Measurements from ENCODE around the gene RAET1G.

The RAET1G gene

DNA sequence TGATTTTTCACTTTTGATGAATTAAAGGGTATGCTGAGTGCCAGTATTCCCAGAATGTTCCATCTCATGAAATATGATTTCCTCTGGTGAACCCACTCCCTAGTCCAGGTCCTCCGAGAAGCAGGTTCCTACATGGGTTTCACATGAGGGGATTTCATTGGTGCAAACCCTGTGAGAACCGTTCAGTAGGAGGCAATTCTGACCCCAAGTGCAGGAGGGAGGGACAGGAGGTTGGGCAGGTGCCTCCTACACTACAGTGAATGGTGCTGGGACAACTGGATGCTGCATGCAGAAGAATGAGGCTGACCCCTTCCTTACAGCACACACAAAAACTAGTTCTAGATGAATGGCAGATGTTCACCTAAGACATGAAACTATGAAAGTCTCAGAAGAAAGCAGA, 13.8 kb upstream of the RAET1G start:
- no peak for DNase-seq (ENCODE audit: insufficient read length, low spot score)
- TF ChIP-seq, protein P1, sequence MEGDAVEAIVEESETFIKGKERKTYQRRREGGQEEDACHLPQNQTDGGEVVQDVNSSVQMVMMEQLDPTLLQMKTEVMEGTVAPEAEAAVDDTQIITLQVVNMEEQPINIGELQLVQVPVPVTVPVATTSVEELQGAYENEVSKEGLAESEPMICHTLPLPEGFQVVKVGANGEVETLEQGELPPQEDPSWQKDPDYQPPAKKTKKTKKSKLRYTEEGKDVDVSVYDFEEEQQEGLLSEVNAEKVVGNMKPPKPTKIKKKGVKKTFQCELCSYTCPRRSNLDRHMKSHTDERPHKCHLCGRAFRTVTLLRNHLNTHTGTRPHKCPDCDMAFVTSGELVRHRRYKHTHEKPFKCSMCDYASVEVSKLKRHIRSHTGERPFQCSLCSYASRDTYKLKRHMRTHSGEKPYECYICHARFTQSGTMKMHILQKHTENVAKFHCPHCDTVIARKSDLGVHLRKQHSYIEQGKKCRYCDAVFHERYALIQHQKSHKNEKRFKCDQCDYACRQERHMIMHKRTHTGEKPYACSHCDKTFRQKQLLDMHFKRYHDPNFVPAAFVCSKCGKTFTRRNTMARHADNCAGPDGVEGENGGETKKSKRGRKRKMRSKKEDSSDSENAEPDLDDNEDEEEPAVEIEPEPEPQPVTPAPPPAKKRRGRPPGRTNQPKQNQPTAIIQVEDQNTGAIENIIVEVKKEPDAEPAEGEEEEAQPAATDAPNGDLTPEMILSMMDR (IDR thresholded peaks at IDR 0.05; ENCODE audit: insufficient read depth, missing control alignments) = no peak

GRCh38 chr6:149935668-149936067, 12.7 kb upstream of the RAET1G start:
- FAIRE-seq (no peak), DNase-seq (ENCODE audit: insufficient read length, low spot score) (no peak)
- TF ChIP-seq, protein P1 (IDR thresholded peaks at IDR 0.05; ENCODE audit: insufficient read depth, missing control alignments) = no peak

More for the DNA sequence above, 13.8 kb upstream of the RAET1G start:
- no peak for FAIRE-seq

- DNase-seq (ENCODE audit: insufficient read length, low spot score) = no peak
- TF ChIP-seq, protein P1 (IDR thresholded peaks at IDR 0.05; ENCODE audit: insufficient read depth, missing control alignments) = no peak
- no peak for FAIRE-seq
These were observed 12.3 kb upstream of the RAET1G start for GRCh38 chr6:149935246-149935645.

- TF ChIP-seq, protein P1 (IDR thresholded peaks at IDR 0.05; ENCODE audit: insufficient read depth, missing control alignments) = peak; percentile 80
These were observed 11.6 kb upstream of the RAET1G start for GRCh38 chr6:149934249-149935156.

GRCh38 chr6:149933461-149933860, 10.5 kb upstream of the RAET1G start:
- TF ChIP-seq, protein P1 (IDR thresholded peaks at IDR 0.05; ENCODE audit: insufficient read depth, missing control alignments) = no peak
- DNase-seq (ENCODE audit: insufficient read length, low spot score) = no peak
- no peak for FAIRE-seq

More at GRCh38 chr6:149934249-149935156, 11.6 kb upstream of the RAET1G start:
- no peak for FAIRE-seq
- no peak for DNase-seq (ENCODE audit: insufficient read length, low spot score)

DNA sequence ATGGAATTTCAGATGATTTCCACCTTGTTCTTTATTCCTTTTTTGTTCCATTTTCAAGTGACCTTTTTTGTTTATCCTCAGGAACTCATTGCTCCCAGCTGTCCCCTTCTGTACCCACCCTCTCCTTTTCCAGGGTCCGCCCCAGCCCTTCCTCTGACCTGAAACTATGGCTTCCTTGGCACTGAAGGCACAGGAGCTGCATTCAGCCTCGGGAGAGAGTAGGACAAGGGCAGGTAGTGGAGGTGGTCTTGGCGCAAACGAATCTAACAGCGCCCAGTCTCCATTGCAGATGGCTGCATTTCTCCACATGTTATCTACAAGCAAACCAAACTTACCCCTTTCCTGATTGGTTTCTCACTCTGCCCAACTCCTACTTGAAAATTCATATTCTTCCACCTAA, 10.1 kb upstream of the RAET1G start:
- TF ChIP-seq, protein P1 (IDR thresholded peaks at IDR 0.05; ENCODE audit: insufficient read depth, missing control alignments) = no peak
- no peak for FAIRE-seq
- DNase-seq (ENCODE audit: insufficient read length, low spot score) = no peak

GRCh38 chr6:149931501-149931900, 8.6 kb upstream of the RAET1G start:
- TF ChIP-seq, protein P1 (IDR thresholded peaks at IDR 0.05; ENCODE audit: insufficient read depth, missing control alignments) = no peak
- FAIRE-seq = no peak
- DNase-seq (ENCODE audit: insufficient read length, low spot score) = no peak
